ENCODE measurements around the gene ARG2.

Gene ARG2

DNA sequence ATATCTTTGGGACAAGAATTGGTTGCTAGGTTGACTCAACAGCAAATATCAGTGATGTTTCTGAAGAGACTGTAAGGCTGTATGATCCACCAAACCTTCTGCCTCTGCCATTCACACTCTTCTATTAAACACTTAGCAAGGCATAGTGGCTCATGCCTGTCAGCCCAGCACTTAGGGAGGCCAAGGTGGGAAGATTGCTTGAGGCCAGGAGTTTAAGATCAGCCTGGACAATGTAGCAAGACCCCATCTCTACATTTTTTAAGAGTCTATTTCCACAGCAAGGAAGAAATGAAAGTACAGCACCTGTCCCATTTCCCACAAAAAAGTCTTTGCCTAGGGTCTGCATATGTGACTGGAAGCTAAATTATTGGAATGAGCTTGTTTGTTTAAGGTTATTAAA is 7.8 kb downstream of the ARG2 start:
- H3K9me3 ChIP-seq = no peaks in the 10 kb centered on the region
- H3K36me3 ChIP-seq = no peaks in the 10 kb centered on the region
- no peaks in the 10 kb centered on the region for H3K27me3 ChIP-seq
- H3K4me3 ChIP-seq (ENCODE audit: low read depth, low read length) = no peak overlapping the region
- TF ChIP-seq, protein P1, sequence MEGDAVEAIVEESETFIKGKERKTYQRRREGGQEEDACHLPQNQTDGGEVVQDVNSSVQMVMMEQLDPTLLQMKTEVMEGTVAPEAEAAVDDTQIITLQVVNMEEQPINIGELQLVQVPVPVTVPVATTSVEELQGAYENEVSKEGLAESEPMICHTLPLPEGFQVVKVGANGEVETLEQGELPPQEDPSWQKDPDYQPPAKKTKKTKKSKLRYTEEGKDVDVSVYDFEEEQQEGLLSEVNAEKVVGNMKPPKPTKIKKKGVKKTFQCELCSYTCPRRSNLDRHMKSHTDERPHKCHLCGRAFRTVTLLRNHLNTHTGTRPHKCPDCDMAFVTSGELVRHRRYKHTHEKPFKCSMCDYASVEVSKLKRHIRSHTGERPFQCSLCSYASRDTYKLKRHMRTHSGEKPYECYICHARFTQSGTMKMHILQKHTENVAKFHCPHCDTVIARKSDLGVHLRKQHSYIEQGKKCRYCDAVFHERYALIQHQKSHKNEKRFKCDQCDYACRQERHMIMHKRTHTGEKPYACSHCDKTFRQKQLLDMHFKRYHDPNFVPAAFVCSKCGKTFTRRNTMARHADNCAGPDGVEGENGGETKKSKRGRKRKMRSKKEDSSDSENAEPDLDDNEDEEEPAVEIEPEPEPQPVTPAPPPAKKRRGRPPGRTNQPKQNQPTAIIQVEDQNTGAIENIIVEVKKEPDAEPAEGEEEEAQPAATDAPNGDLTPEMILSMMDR (IDR thresholded peaks at IDR 0.05; ENCODE audit: low read depth, low read length) = no peak
- no peaks in the 10 kb centered on the region for H3K4me1 ChIP-seq
- DNase-seq = no peak

DNA sequence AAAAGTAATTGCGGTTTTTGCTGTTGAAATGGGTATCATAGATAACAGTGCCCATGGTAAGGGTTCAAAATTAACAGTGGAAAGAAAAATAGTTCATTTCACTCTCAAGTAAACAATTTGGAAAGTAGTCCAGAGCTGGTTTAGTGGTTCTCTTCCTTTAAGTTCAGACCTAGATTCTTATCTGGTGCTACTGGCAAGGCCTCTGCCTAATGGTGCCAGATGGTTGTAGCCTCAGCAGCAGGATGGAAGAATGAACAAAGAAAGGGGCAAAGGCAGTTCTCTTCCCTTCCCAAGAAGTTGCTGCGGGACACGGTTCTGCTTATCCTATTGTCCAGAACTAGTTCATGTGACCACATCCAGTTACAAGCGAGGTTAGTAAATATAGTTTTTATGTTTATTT is 10.5 kb downstream of the ARG2 start:
- Histone ChIP-seq H3K36me3 (no peaks in the 10 kb centered on the region), H3K9me3 (no peaks in the 10 kb centered on the region), H3K4me1 (no peaks in the 10 kb centered on the region), H3K4me3 (ENCODE audit: low read depth, low read length) (no peak overlapping the region), H3K27me3 (no peaks in the 10 kb centered on the region)
- no peak for DNase-seq
- TF ChIP-seq, protein P1 (IDR thresholded peaks at IDR 0.05; ENCODE audit: low read depth, low read length) = no peak

DNA sequence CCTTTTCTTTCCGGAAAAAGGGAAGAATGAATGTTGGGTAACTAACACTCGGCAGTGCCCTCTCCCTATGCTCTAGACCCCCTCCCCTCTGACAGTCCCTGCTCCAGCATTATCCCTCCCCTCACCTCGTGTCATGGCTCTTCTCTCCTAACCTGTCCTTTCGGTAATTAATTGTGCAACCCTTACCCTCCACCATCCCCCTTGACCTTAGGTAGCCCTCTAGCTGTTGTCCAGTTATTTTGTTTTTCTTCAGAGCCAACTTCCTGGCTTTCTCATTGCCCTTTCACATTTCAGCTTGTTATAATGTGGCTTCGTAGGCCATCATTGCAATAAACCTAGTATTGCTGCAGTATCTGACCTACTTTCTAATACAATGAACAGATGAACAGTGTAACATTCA is 11.2 kb downstream of the ARG2 start:
- no peaks in the 10 kb centered on the region for H3K27me3 ChIP-seq
- TF ChIP-seq, protein P1 (IDR thresholded peaks at IDR 0.05; ENCODE audit: low read depth, low read length) = no peak
- no peaks in the 10 kb centered on the region for H3K9me3 ChIP-seq
- no peak for DNase-seq
- H3K36me3 ChIP-seq = no peaks in the 10 kb centered on the region
- H3K4me1 ChIP-seq = no peaks in the 10 kb centered on the region
- no peak overlapping the region for H3K4me3 ChIP-seq (ENCODE audit: low read depth, low read length)

DNA sequence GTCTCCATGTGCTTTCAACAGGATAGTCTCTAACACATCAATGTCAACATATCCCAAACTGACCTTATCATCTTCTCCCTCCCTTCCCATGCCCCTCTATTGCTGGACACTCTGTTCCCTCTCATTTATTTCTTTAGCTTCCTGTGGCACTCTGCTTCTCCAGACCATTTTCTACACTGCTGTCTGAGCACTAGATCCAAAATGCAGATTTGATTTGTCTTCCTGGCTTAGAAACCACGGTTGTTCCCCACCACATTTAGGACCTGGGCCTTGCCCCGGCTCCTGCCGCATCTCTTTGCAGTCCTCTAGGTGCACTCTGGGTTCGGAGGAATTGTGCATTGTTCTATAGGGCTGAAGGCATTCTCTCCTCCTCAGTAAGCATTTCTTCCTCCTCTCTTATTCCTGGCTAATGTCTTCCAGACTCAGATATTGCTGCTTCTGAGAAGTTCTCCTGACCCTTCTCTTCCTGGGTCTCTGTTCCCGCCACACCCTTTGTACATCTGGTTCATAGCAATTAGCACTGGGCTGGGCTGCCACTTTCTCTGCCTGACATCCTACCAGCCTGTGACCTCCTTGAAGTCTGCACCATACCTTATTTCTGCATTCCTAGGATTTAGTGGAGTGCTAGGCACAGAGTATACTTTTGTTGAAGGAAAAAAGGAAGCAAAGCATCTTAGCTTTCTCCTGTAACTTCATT is 13.9 kb downstream of the ARG2 start:
- DNase-seq = no peak
- H3K4me3 ChIP-seq (ENCODE audit: low read depth, low read length) = no peak overlapping the region
- no peaks in the 10 kb centered on the region for H3K9me3 ChIP-seq

DNA sequence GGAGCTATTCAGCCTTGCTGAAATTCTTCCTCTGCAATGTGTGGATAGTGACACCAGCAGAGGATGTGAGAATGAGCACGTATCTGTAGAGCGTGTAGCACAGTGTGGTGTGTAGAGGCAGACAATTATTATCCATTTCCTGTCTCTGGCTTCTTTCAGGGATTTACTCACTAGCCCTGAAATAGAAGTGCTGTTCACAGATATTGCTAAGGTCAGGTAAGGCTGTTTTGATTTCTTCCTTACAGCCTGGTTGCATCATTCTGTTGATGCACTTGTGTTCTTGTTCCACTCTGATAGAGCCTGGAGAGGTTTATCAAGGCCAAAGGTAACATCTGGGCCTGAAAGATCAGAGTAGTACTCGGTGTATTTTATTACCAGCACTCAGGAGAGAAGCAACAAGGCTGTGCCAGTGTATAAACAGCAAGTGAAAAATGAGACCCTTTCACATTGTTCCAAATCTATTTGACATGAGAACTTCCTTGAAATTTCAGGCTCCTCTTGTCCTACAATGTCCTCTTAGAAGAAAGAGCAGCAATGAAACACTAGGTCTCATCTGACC is 16.7 kb downstream of the ARG2 start:
- Histone ChIP-seq H3K9me3 (no peaks in the 10 kb centered on the region), H3K4me3 (ENCODE audit: low read depth, low read length) (no peak overlapping the region), H3K27me3 (no peaks in the 10 kb centered on the region), H3K4me1 (no peaks in the 10 kb centered on the region), H3K36me3 (no peaks in the 10 kb centered on the region)
- DNase-seq = no peak
- TF ChIP-seq, protein P1 (IDR thresholded peaks at IDR 0.05; ENCODE audit: low read depth, low read length) = no peak

More for the DNA sequence above, 13.9 kb downstream of the ARG2 start:
- H3K36me3 ChIP-seq = no peaks in the 10 kb centered on the region
- TF ChIP-seq, protein P1 (IDR thresholded peaks at IDR 0.05; ENCODE audit: low read depth, low read length) = no peak
- no peaks in the 10 kb centered on the region for H3K27me3 ChIP-seq
- no peaks in the 10 kb centered on the region for H3K4me1 ChIP-seq

DNA sequence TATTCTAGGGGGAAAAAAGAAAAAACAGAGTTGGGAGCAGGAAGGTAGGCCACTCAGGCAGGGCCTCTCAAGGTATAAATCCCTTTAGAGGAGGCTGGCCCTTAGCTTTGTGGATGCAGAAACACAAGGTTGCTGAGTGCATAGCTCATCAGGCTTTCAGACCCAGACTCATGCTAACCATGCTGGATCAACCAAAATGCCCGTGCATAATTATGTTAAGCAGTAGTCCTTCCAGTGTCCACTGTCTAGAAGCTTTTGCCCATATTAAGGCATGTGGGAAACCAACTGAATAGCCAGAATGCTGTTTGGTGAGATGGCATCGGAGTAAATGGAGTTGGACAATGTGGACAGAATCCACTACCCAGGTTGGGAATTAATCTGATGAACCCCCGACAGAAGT is 18.9 kb downstream of the ARG2 start:
- H3K36me3 ChIP-seq = no peaks in the 10 kb centered on the region
- no peak for DNase-seq
- H3K9me3 ChIP-seq = no peaks in the 10 kb centered on the region
- H3K27me3 ChIP-seq = no peaks in the 10 kb centered on the region
- no peaks in the 10 kb centered on the region for H3K4me1 ChIP-seq
- H3K4me3 ChIP-seq (ENCODE audit: low read depth, low read length) = no peak overlapping the region
- TF ChIP-seq, protein P1 (IDR thresholded peaks at IDR 0.05; ENCODE audit: low read depth, low read length) = no peak
